ACC112 (cell line): Measurements from ENCODE around the gene FOXE3.

ENCODE experiments used
- H2AFZ ChIP-seq: fragments of 200-600 bp; sonication (generic); one replicate; pipeline ENCODE4 v1.6.0; 2017; ENCODE audit warnings: antibody characterized with exemption, low read length; ENCODE audit not compliant: unreplicated experiment
- H3K27ac ChIP-seq: fragments of 200-600 bp; sonication (generic); 2 replicates; pipeline ENCODE4 v1.5.1; 2014; ENCODE audit warnings: low read depth, mild to moderate bottlenecking, antibody characterized with exemption, low read length, moderate library complexity
- H3K27me3 ChIP-seq: fragments of 200-600 bp; sonication (generic); 2 replicates; pipeline ENCODE4 v1.6.1; 2014; ENCODE audit warnings: mild to moderate bottlenecking, antibody characterized with exemption, low read length, moderate library complexity, mixed read lengths; ENCODE audit not compliant: insufficient read depth
- H3K36me3 ChIP-seq: fragments of 200-600 bp; sonication (generic); 2 replicates; pipeline ENCODE4 v1.6.1; 2016; ENCODE audit warnings: mild to moderate bottlenecking, antibody characterized with exemption, low read length, moderate library complexity, mixed read lengths; ENCODE audit not compliant: insufficient read depth
- H3K4me1 ChIP-seq: fragments of 200-600 bp; sonication (generic); one replicate; pipeline ENCODE4 v1.6.1; 2016; ENCODE audit warnings: low read length, mixed read lengths; ENCODE audit not compliant: insufficient read depth, unreplicated experiment, control insufficient read depth
- H3K4me3 ChIP-seq: fragments of 200-600 bp; sonication (generic); 2 replicates; pipeline ENCODE4 v1.5.1; 2014; ENCODE audit warnings: mild to moderate bottlenecking, low read depth, low read length
- H3K79me2 ChIP-seq: fragments of 200-600 bp; sonication (generic); one replicate; pipeline ENCODE4 v1.6.0; 2016; ENCODE audit warnings: low read length; ENCODE audit not compliant: control insufficient read depth, unreplicated experiment, insufficient read depth

FOXE3 gene

GRCh38 chr1:47441450-47442106 lies 25.5 kb downstream of the FOXE3 start:
- H3K27me3 ChIP-seq: peaks cover 85% of the 10 kb centered on the region
- no peak overlapping the region for H2AFZ ChIP-seq
- no peaks in the 10 kb centered on the region for H3K36me3 ChIP-seq
- no peaks in the 10 kb centered on the region for H3K4me1 ChIP-seq
- no peak overlapping the region for H3K27ac ChIP-seq
- no peak overlapping the region for H3K4me3 ChIP-seq
- no peaks in the 10 kb centered on the region for H3K79me2 ChIP-seq

GRCh38 chr1:47442202-47442601 lies 26.1 kb downstream of the FOXE3 start:
- Histone ChIP-seq H3K4me1 (no peaks in the 10 kb centered on the region), H2AFZ (no peak overlapping the region), H3K36me3 (no peaks in the 10 kb centered on the region), H3K79me2 (no peaks in the 10 kb centered on the region), H3K27ac (no peak overlapping the region), H3K4me3 (no peak overlapping the region), H3K27me3 (peaks cover 91% of the 10 kb centered on the region)

- H3K27ac ChIP-seq: no peak overlapping the region
- H3K4me3 ChIP-seq: no peak overlapping the region
- no peaks in the 10 kb centered on the region for H3K79me2 ChIP-seq
- no peaks in the 10 kb centered on the region for H3K4me1 ChIP-seq
- H3K27me3 ChIP-seq: peaks cover 98% of the 10 kb centered on the region
- no peaks in the 10 kb centered on the region for H3K36me3 ChIP-seq
- H2AFZ ChIP-seq: no peak overlapping the region
Observed at GRCh38 chr1:47442842-47443529, 26.9 kb downstream of the FOXE3 start.

GRCh38 chr1:47443530-47444296 lies 27.6 kb downstream of the FOXE3 start:
- no peak overlapping the region for H3K27ac ChIP-seq
- no peak overlapping the region for H2AFZ ChIP-seq
- H3K36me3 ChIP-seq: no peaks in the 10 kb centered on the region
- H3K4me3 ChIP-seq: no peak overlapping the region
- H3K4me1 ChIP-seq: no peaks in the 10 kb centered on the region
- H3K27me3 ChIP-seq: peaks cover 100% of the 10 kb centered on the region
- H3K79me2 ChIP-seq: no peaks in the 10 kb centered on the region

GRCh38 chr1:47444297-47444561 lies 28.1 kb downstream of the FOXE3 start:
- H3K4me3 ChIP-seq: 0 out of 2 replicates have a peak overlapping the region, but pooled peaks have one; percentile 44
- peaks cover 100% of the 10 kb centered on the region for H3K27me3 ChIP-seq
- no peaks in the 10 kb centered on the region for H3K36me3 ChIP-seq
- no peak overlapping the region for H3K27ac ChIP-seq
- no peaks in the 10 kb centered on the region for H3K4me1 ChIP-seq
- H3K79me2 ChIP-seq: no peaks in the 10 kb centered on the region
- H2AFZ ChIP-seq: no peak overlapping the region

- Histone ChIP-seq H2AFZ (no peak overlapping the region), H3K79me2 (no peaks in the 10 kb centered on the region), H3K36me3 (no peaks in the 10 kb centered on the region), H3K27me3 (peaks cover 100% of the 10 kb centered on the region), H3K27ac (no peak overlapping the region), H3K4me1 (no peaks in the 10 kb centered on the region), H3K4me3 (peak overlapping the region; percentile 44; the same call in 1 of the 2 replicates)
Observed at GRCh38 chr1:47444562-47445465, 28.7 kb downstream of the FOXE3 start.

- Histone ChIP-seq H3K27ac (no peak overlapping the region), H3K79me2 (no peaks in the 10 kb centered on the region), H3K4me3 (no peak overlapping the region), H3K27me3 (peaks cover 100% of the 10 kb centered on the region), H3K4me1 (no peaks in the 10 kb centered on the region), H3K36me3 (no peaks in the 10 kb centered on the region), H2AFZ (no peak overlapping the region)
Observed at GRCh38 chr1:47445823-47446550, 29.9 kb downstream of the FOXE3 start.

- no peaks in the 10 kb centered on the region for H3K36me3 ChIP-seq
- no peak overlapping the region for H3K27ac ChIP-seq
- H3K4me1 ChIP-seq: no peaks in the 10 kb centered on the region
- H3K79me2 ChIP-seq: no peaks in the 10 kb centered on the region
- no peak overlapping the region for H3K4me3 ChIP-seq
- H2AFZ ChIP-seq: no peak overlapping the region
- peaks cover 91% of the 10 kb centered on the region for H3K27me3 ChIP-seq
Observed at GRCh38 chr1:47448462-47449222, 32.6 kb downstream of the FOXE3 start.

GRCh38 chr1:47449822-47450552 lies 33.9 kb downstream of the FOXE3 start:
- Histone ChIP-seq H2AFZ (no peak overlapping the region), H3K4me1 (no peaks in the 10 kb centered on the region), H3K36me3 (no peaks in the 10 kb centered on the region), H3K4me3 (no peak overlapping the region), H3K27ac (no peak overlapping the region), H3K27me3 (peaks cover 77% of the 10 kb centered on the region), H3K79me2 (no peaks in the 10 kb centered on the region)
